WTC11 (cell line): ENCODE data around the gene POM121C.
"Not testable (repeated sequence)": the region's sequence is repeated elsewhere in the genome, so short reads cannot be mapped to it uniquely, and the experiment has no call there.

ENCODE experiments used
- CTCF ChIP-seq: fragments of 200-600 bp; IDR thresholded peaks from 2 replicates; pipeline ENCODE4 v1.8.0; 2022; ENCODE audit warnings: antibody characterized with exemption
- SMAD4 ChIP-seq: sonication (generic); formaldehyde crosslinking; IDR thresholded peaks from 2 replicates; pipeline ENCODE4 v1.8.0; 2022; ENCODE audit warnings: mild to moderate bottlenecking, missing genetic modification reagents
- TF ChIP-seq, protein P1 (sequence below): sonication (generic); formaldehyde crosslinking; IDR thresholded peaks from 2 replicates; pipeline ENCODE4 v1.8.0; 2022; ENCODE audit warnings: mild to moderate bottlenecking, missing genetic modification reagents
- TF ChIP-seq, protein P2 (sequence below): sonication (generic); formaldehyde crosslinking; IDR thresholded peaks from 2 replicates; pipeline ENCODE4 v1.8.1; 2023; ENCODE audit warnings: mild to moderate bottlenecking, missing genetic modification reagents

DNA sequence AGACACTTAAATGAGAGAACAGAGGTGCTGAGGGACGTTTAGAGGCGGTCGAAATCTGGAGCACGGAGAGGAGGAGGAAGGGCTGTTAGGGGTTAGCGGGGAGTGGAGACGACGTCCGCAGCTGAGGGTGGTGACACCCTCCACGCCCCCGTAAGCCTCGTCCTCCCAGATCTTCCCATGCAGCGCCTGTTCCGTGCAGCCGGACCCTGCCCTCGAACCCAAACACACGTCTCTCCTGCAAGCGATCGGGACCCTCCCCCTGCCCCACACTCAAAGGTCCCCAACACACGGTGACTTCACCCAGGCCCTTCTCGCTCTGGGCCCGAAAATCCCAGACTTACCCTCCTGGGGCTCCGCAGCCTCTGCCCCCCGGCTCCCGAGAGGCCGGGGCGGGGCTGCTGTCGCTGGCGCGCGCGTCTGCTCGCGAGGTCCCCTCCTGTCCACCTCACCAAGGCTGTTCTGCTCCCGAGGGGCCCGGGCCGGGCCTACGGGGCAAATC lies 41.2 kb upstream of the POM121C start:
- TF ChIP-seq CTCF, SMAD4: not testable (repeated sequence)
- TF ChIP-seq, protein P1, sequence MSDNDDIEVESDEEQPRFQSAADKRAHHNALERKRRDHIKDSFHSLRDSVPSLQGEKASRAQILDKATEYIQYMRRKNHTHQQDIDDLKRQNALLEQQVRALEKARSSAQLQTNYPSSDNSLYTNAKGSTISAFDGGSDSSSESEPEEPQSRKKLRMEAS: not testable (repeated sequence)
- TF ChIP-seq, protein P2, sequence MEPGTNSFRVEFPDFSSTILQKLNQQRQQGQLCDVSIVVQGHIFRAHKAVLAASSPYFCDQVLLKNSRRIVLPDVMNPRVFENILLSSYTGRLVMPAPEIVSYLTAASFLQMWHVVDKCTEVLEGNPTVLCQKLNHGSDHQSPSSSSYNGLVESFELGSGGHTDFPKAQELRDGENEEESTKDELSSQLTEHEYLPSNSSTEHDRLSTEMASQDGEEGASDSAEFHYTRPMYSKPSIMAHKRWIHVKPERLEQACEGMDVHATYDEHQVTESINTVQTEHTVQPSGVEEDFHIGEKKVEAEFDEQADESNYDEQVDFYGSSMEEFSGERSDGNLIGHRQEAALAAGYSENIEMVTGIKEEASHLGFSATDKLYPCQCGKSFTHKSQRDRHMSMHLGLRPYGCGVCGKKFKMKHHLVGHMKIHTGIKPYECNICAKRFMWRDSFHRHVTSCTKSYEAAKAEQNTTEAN (CRISPR knock-in tag): not testable (repeated sequence)
